SK-N-SH treated with all-trans-retinoic acid at 6 μM for 48 hours (cell line): ENCODE results near the gene FGF14.
A peak's percentile ranks its signal among the peaks of the same experiment; 100 is the strongest.

Experiments
- ATAC-seq: fragments of 200-7000 bp; cut with Tn5 transposase; 3 replicates; pipeline ENCODE4 v1.9.1; 2020; ENCODE audit warnings: mild to moderate bottlenecking, moderate library complexity
- ARNTL ChIP-seq: fragments of 450-650 bp; formaldehyde crosslinking; IDR thresholded peaks from 2 replicates; pipeline ENCODE4 v1.5.0; 2020; ENCODE audit warnings: low read depth, mild to moderate bottlenecking, moderate library complexity, borderline replicate concordance
- BACH2 ChIP-seq: fragments of 250-450 bp; sonication (Bioruptor Pico); IDR thresholded peaks from 2 replicates; pipeline ENCODE4 v1.9.0; 2021; ENCODE audit warnings: mild to moderate bottlenecking, borderline replicate concordance
- CREB5 ChIP-seq: fragments of 250-450 bp; sonication (Bioruptor Pico); IDR thresholded peaks from 2 replicates; pipeline ENCODE4 v1.5.1; 2020; ENCODE audit warnings: low read depth, mild to moderate bottlenecking, moderate library complexity
- CSDC2 ChIP-seq: fragments of 250-450 bp; sonication (Bioruptor Pico); IDR thresholded peaks from 2 replicates; pipeline ENCODE4 v1.5.0; 2020; ENCODE audit warnings: mild to moderate bottlenecking, moderate library complexity
- CSRNP3 ChIP-seq: fragments of 250-450 bp; sonication (Bioruptor Pico); IDR thresholded peaks from 2 replicates; pipeline ENCODE4 v1.5.1; 2021; ENCODE audit warnings: mild to moderate bottlenecking, moderate library complexity
- ESRRG ChIP-seq: fragments of 250-450 bp; sonication (Bioruptor Pico); IDR thresholded peaks from 2 replicates; pipeline ENCODE4 v1.6.1; 2021; ENCODE audit warnings: mild to moderate bottlenecking
- GLIS3 ChIP-seq: fragments of 250-450 bp; sonication (Bioruptor Pico); IDR thresholded peaks from 2 replicates; pipeline ENCODE4 v1.5.0; 2020; ENCODE audit warnings: mild to moderate bottlenecking, moderate library complexity
- ISL1 ChIP-seq: fragments of 250-450 bp; sonication (Bioruptor Pico); IDR thresholded peaks from 2 replicates; pipeline ENCODE4 v2.1.2; 2022; ENCODE audit warnings: mild to moderate bottlenecking, moderate library complexity
- OSR1 ChIP-seq: fragments of 250-450 bp; sonication (Bioruptor Pico); IDR thresholded peaks from 2 replicates; pipeline ENCODE4 v1.8.0; 2022; ENCODE audit warnings: moderate library complexity, mild to moderate bottlenecking, inconsistent platforms
- PATZ1 ChIP-seq: fragments of 250-450 bp; sonication (Bioruptor Pico); IDR thresholded peaks from 2 replicates; pipeline ENCODE4 v1.8.0; 2020; ENCODE audit warnings: mild to moderate bottlenecking, moderate library complexity, borderline replicate concordance
- POU6F1 ChIP-seq: fragments of 250-450 bp; sonication (Bioruptor Pico); IDR thresholded peaks from 2 replicates; pipeline ENCODE4 v1.8.0; 2021; ENCODE audit warnings: low read depth, mild to moderate bottlenecking, moderate library complexity, borderline replicate concordance
- SNAI2 ChIP-seq: fragments of 250-450 bp; sonication (Bioruptor Pico); IDR thresholded peaks from 2 replicates; pipeline ENCODE4 v1.5.0; 2020; ENCODE audit warnings: mild to moderate bottlenecking, moderate library complexity
- TCF4 ChIP-seq: fragments of 250-450 bp; sonication (Bioruptor Pico); IDR thresholded peaks from 2 replicates; pipeline ENCODE4 v1.8.0; 2021; ENCODE audit warnings: mild to moderate bottlenecking, moderate library complexity, borderline replicate concordance
- TOX ChIP-seq: fragments of 250-450 bp; sonication (Bioruptor Pico); IDR thresholded peaks from 2 replicates; pipeline ENCODE4 v1.8.0; 2021; ENCODE audit warnings: mild to moderate bottlenecking, moderate library complexity, borderline replicate concordance
- TSHZ2 ChIP-seq: fragments of 250-450 bp; sonication (Bioruptor Pico); IDR thresholded peaks from 2 replicates; pipeline ENCODE4 v1.5.0; 2020; ENCODE audit warnings: mild to moderate bottlenecking, moderate library complexity
- ZC3H10 ChIP-seq: fragments of 250-450 bp; sonication (Bioruptor Pico); IDR thresholded peaks from 2 replicates; pipeline ENCODE4 v1.5.1; 2021; ENCODE audit warnings: mild to moderate bottlenecking, moderate library complexity
- ZFP3 ChIP-seq: fragments of 250-450 bp; sonication (Bioruptor Pico); IDR thresholded peaks from 2 replicates; pipeline ENCODE4 v1.5.0; 2020; ENCODE audit warnings: mild to moderate bottlenecking, moderate library complexity
- ZFP30 ChIP-seq: fragments of 450-650 bp; formaldehyde crosslinking; IDR thresholded peaks from 2 replicates; pipeline ENCODE4 v1.5.0; 2022; ENCODE audit warnings: mild to moderate bottlenecking, moderate library complexity
- ZNF565 ChIP-seq: fragments of 450-650 bp; formaldehyde crosslinking; conservative IDR thresholded peaks from 2 replicates; pipeline ENCODE4 v1.5.0; 2020; ENCODE audit warnings: low read depth, mild to moderate bottlenecking, moderate library complexity
- ZNF70 ChIP-seq: fragments of 450-650 bp; formaldehyde crosslinking; IDR thresholded peaks from 2 replicates; pipeline ENCODE4 v1.5.0; 2020; ENCODE audit warnings: mild to moderate bottlenecking, moderate library complexity
- ZNF8 ChIP-seq: fragments of 450-650 bp; formaldehyde crosslinking; IDR thresholded peaks from 2 replicates; pipeline ENCODE4 v1.5.0; 2020; ENCODE audit warnings: mild to moderate bottlenecking, moderate library complexity

FGF14 gene

GRCh38 chr13:101970341-101970740 lies 431.5 kb downstream of the FGF14 start:
- no peak for TF ChIP-seq TCF4 (CRISPR knock-in tag)
- no peak for TF ChIP-seq TSHZ2 (CRISPR knock-in tag)
- TF ChIP-seq ISL1 (CRISPR knock-in tag), result peak; percentile 15; the same call in 1 of the 2 replicates
- no peak for TF ChIP-seq CSRNP3
- no peak for TF ChIP-seq ARNTL (CRISPR knock-in tag)
- no peak for TF ChIP-seq CSDC2
- no peak for TF ChIP-seq BACH2
- TF ChIP-seq, all 23 proteins: peak for 1
- ATAC-seq, result no peak

GRCh38 chr13:101967781-101968180 lies 434.1 kb downstream of the FGF14 start:
- no peak for ATAC-seq
- no peak for TF ChIP-seq ZC3H10 (CRISPR knock-in tag)
- peak; percentile 47; the same call in 1 of the 2 replicates for TF ChIP-seq ISL1 (CRISPR knock-in tag)

- no peak for ATAC-seq
- no peak for TF ChIP-seq SNAI2 (CRISPR knock-in tag)
- TF ChIP-seq ZNF8, result no peak
- TF ChIP-seq ZFP30, result no peak
- no peak for TF ChIP-seq ISL1 (CRISPR knock-in tag)
- TF ChIP-seq ZC3H10 (CRISPR knock-in tag), result no peak
- TF ChIP-seq ZNF565 (CRISPR knock-in tag), result no peak
- no peak for TF ChIP-seq POU6F1 (CRISPR knock-in tag)
- no peak for TF ChIP-seq ZNF70 (CRISPR knock-in tag)
Measured at GRCh38 chr13:101967216-101967615, 434.6 kb downstream of the FGF14 start.

- no peak for ATAC-seq
- TF ChIP-seq TOX (no peak), PATZ1 (CRISPR knock-in tag) (no peak), BACH2 (no peak), OSR1 (no peak), CREB5 (CRISPR knock-in tag) (no peak), ESRRG (CRISPR knock-in tag) (no peak), ISL1 (CRISPR knock-in tag) (no peak), TSHZ2 (CRISPR knock-in tag) (no peak), GLIS3 (CRISPR knock-in tag) (no peak), ZFP30 (no peak), SNAI2 (CRISPR knock-in tag) (no peak), ZNF565 (CRISPR knock-in tag) (no peak), ZFP3 (no peak), ZNF70 (CRISPR knock-in tag) (no peak)
Measured at GRCh38 chr13:101965096-101965495, 436.8 kb downstream of the FGF14 start.
